Kidney (tissue), 14 donors: ENCODE results near the gene THOC6. TPM values are rescaled to one million over a fixed set of nuclear protein-coding genes. Genes with fewer than 3 reads are reported as not detected.

Experiments
- DNase-seq, 5 donors: peaks; one replicate each; pipeline ENCODE4 v3.0.0-alpha.2; 2013 to 2020
- FAIRE-seq: peaks from 2 replicates; lab custom pipeline; 2012; peaks lifted over from hg19 to GRCh38; lab: Jason Lieb, UNC
- H3K27ac ChIP-seq, 2 donors: one replicate each; pipeline ENCODE4 v1.7.0; 2013; ENCODE audit warnings: low read depth in 2 of 2, low read length in 2 of 2, inconsistent platforms in 1 of 2
- H3K27me3 ChIP-seq: one replicate; pipeline ENCODE4 v1.7.1; 2013; ENCODE audit warnings: low read length, inconsistent platforms; ENCODE audit not compliant: control insufficient read depth, insufficient read depth
- H3K36me3 ChIP-seq, 3 donors: one replicate each; pipeline versions ENCODE4 v1.7.0 to v1.7.1; 2013; ENCODE audit warnings: low read length in 3 of 3, control low read depth in 1 of 3, inconsistent platforms in 1 of 3; ENCODE audit not compliant: insufficient read depth in 3 of 3, control insufficient read depth in 2 of 3
- H3K4me1 ChIP-seq, 3 donors: one replicate each; pipeline versions ENCODE4 v1.7.0 to v1.7.1; 2013; ENCODE audit warnings: low read length in 3 of 3, inconsistent platforms in 1 of 3, low read depth in 1 of 3; ENCODE audit not compliant: control insufficient read depth in 2 of 3, insufficient read depth in 2 of 3
- H3K4me3 ChIP-seq, 3 donors: one replicate each; pipeline versions ENCODE4 v1.7.0 to v1.8.1; 2013; ENCODE audit warnings: low read length in 3 of 3, control low read depth in 1 of 3, inconsistent platforms in 1 of 3
- H3K9ac ChIP-seq, 3 donors: one replicate each; pipeline versions ENCODE4 v1.7.0 to v1.7.1; 2013; ENCODE audit warnings: low read length in 3 of 3, control low read depth in 1 of 3, inconsistent platforms in 1 of 3
- H3K9me3 ChIP-seq, 3 donors: one replicate each; pipeline versions ENCODE4 v1.7.0 to v1.7.1; 2013; ENCODE audit warnings: low read length in 3 of 3, control low read depth in 1 of 3, inconsistent platforms in 1 of 3; ENCODE audit not compliant: control insufficient read depth in 2 of 3, insufficient read depth in 1 of 3
- intact Hi-C: fragments of 100-400 bp; cut with DNase I; formaldehyde crosslinking; loops from one replicate; pipeline ENCODE4 v1.11.1; 2022
- polyA plus RNA-seq: library from polyadenylated mRNA; stranded (reverse); fragments of 350-450 nt; fragmentation: Illumina TruSeq; extraction: RNeasy Lipid Tissue Mini Kit (QIAGEN cat#74804); gene quantifications from one replicate; pipeline ENCODE4 v1.2.3, GENCODE V29; 2014; ENCODE audit warnings: low read depth, low replicate concordance; ENCODE audit not compliant: insufficient read depth
- total RNA-seq: library from RNA; stranded (reverse); fragmentation: NEBNext Ultra II Directional; extraction: Animal tissue kit (Norgen Biotek cat#: 25700); gene quantifications from one replicate; pipeline ENCODE4 v1.2.1, GENCODE V29; 2021
- TF ChIP-seq, protein P1 (sequence below): IDR thresholded peaks from 3 replicates; pipeline ENCODE4 v1.5.1; 2012; ENCODE audit warnings: mild to moderate bottlenecking, moderate library complexity, borderline replicate concordance; ENCODE audit not compliant: insufficient read depth; ENCODE audit errors: extremely low read depth
- donor health status: control.
- donor health status: control.
- donor health status: control.
- donor health status: control.
- donor health status: control.
- donor health status: DM: yes; HTN: yes; CAD: no.
- donor health status: Normal renal cell carcinoma (clear cell type).

The THOC6 gene
- total and polyA plus RNA-seq, 2 donors from 2014 or later, result 21.2 to 26.1 TPM

GRCh38 chr16:3026003-3026378, 2.2 kb downstream of the THOC6 start:
- Histone ChIP-seq H3K4me3 (no peak overlapping the region), H3K9me3 (no peaks in the 10 kb centered on the region), H3K27ac (no peak overlapping the region), H3K9ac (no peak overlapping the region), H3K36me3 (peaks cover 2 to 5% (median 3%) of the 10 kb centered on the region in 3 donors), H3K27me3 (peaks cover 14% of the 10 kb centered on the region), H3K4me1 (peaks cover 0 to 18% (median 18%) of the 10 kb centered on the region in 3 donors)
- TF ChIP-seq, protein P1, sequence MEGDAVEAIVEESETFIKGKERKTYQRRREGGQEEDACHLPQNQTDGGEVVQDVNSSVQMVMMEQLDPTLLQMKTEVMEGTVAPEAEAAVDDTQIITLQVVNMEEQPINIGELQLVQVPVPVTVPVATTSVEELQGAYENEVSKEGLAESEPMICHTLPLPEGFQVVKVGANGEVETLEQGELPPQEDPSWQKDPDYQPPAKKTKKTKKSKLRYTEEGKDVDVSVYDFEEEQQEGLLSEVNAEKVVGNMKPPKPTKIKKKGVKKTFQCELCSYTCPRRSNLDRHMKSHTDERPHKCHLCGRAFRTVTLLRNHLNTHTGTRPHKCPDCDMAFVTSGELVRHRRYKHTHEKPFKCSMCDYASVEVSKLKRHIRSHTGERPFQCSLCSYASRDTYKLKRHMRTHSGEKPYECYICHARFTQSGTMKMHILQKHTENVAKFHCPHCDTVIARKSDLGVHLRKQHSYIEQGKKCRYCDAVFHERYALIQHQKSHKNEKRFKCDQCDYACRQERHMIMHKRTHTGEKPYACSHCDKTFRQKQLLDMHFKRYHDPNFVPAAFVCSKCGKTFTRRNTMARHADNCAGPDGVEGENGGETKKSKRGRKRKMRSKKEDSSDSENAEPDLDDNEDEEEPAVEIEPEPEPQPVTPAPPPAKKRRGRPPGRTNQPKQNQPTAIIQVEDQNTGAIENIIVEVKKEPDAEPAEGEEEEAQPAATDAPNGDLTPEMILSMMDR, result no peak
- no peak for DNase-seq
- intact Hi-C loops, result no loop called here
- no peak for FAIRE-seq

GRCh38 chr16:3026609-3027488, 3.0 kb downstream of the THOC6 start:
- Histone ChIP-seq H3K27ac (no peak overlapping the region), H3K4me1 (peaks cover 0 to 14% (median 13%) of the 10 kb centered on the region in 3 donors), H3K27me3 (peaks cover 17% of the 10 kb centered on the region), H3K36me3 (peaks cover 2 to 5% (median 3%) of the 10 kb centered on the region in 3 donors), H3K9me3 (no peaks in the 10 kb centered on the region), H3K4me3 (no peak overlapping the region), H3K9ac (no peak overlapping the region)
- FAIRE-seq (no peak), DNase-seq (peak in 1 of 5 donors; percentile 79)
- TF ChIP-seq, protein P1, result no peak
- intact Hi-C loops, result no loop called here

- H3K9me3 ChIP-seq, result no peaks in the 10 kb centered on the region
- TF ChIP-seq, protein P1, result no peak
- FAIRE-seq, result no peak
- peaks cover 0 to 12% (median 10%) of the 10 kb centered on the region in 3 donors for H3K4me1 ChIP-seq
- H3K27me3 ChIP-seq, result peaks cover 17% of the 10 kb centered on the region
- H3K4me3 ChIP-seq, result no peak overlapping the region
- H3K36me3 ChIP-seq, result peaks cover 2 to 5% (median 3%) of the 10 kb centered on the region in 3 donors
- no peak overlapping the region for H3K27ac ChIP-seq
- H3K9ac ChIP-seq, result no peak overlapping the region
- DNase-seq, result peak in 1 of 5 donors; percentile 74
- intact Hi-C loops, result no loop called here
Observed at GRCh38 chr16:3027489-3027795, 3.6 kb downstream of the THOC6 start.
